Hematopoietic multipotent progenitor cell treated with erythropoietin and hydrocortisone succinate and interleukin-3 and kit ligand, for 8 days (in vitro differentiated cells): ENCODE measurements around the gene WNT3A.
A peak's percentile ranks its signal among the peaks of the same experiment; 100 is the strongest.

ENCODE experiments used
- DNase-seq: peaks from one replicate; pipeline ENCODE4 v3.0.0-alpha.2; 2015

The WNT3A gene

GRCh38 chr1:228104526-228105269, 97.9 kb downstream of the WNT3A start:
- no peak for DNase-seq

- no peak for DNase-seq
These were observed 98.6 kb downstream of the WNT3A start for GRCh38 chr1:228105270-228105995.

GRCh38 chr1:228105996-228106799, 99.4 kb downstream of the WNT3A start:
- DNase-seq = no peak

- DNase-seq = no peak
These were observed 99.9 kb downstream of the WNT3A start for GRCh38 chr1:228106800-228107054.

GRCh38 chr1:228107636-228108035, 100.8 kb downstream of the WNT3A start:
- no peak for DNase-seq

- DNase-seq = no peak
These were observed 101.4 kb downstream of the WNT3A start for GRCh38 chr1:228108055-228108690.

- no peak for DNase-seq
These were observed 101.9 kb downstream of the WNT3A start for GRCh38 chr1:228108742-228109072.

- peak; percentile 95 for DNase-seq
These were observed 102.5 kb downstream of the WNT3A start, which contains the start of gene MRPL55 for GRCh38 chr1:228109073-228109961. Gene MRPL55, minus strand, starts transcription at chr1:228109299. Its CDS starts 1,039 bp downstream, at chr1:228108260.

GRCh38 chr1:228109962-228110488, 103.2 kb downstream of the WNT3A start:
- DNase-seq = no peak

- no peak for DNase-seq
These were observed 103.8 kb downstream of the WNT3A start for GRCh38 chr1:228110556-228110955.
